DOHH2 (cell line): ENCODE data around the gene GMPR.
A peak's percentile ranks its signal among the peaks of the same experiment; 100 is the strongest.

Experiments used
- H3F3A ChIP-seq: fragments of 200-600 bp; sonication (generic), shearing (Covaris generic); 2 replicates; pipeline ENCODE4 v1.6.0; 2016; ENCODE audit warnings: antibody characterized with exemption, mild to moderate bottlenecking; ENCODE audit not compliant: control insufficient read depth, insufficient read depth
- H3K27ac ChIP-seq: fragments of 200-600 bp; sonication (generic); 2 replicates; pipeline ENCODE4 v1.5.1; 2014; ENCODE audit warnings: low read depth, mild to moderate bottlenecking, low read length, moderate library complexity
- H3K27me3 ChIP-seq: fragments of 200-600 bp; sonication (generic); 2 replicates; pipeline ENCODE4 v1.6.1; 2014; ENCODE audit warnings: mild to moderate bottlenecking, low read length, mixed read lengths; ENCODE audit not compliant: control insufficient read depth
- H3K36me3 ChIP-seq: fragments of 200-600 bp; sonication (generic); 2 replicates; pipeline ENCODE4 v1.6.1; 2014; ENCODE audit warnings: mild to moderate bottlenecking, low read length, moderate library complexity, mixed read lengths; ENCODE audit not compliant: control insufficient read depth
- H3K4me1 ChIP-seq: fragments of 200-600 bp; sonication (generic); 2 replicates; pipeline ENCODE4 v1.6.1; 2014; ENCODE audit warnings: mild to moderate bottlenecking, low read length, mixed read lengths; ENCODE audit not compliant: control insufficient read depth
- H3K4me2 ChIP-seq: fragments of 200-600 bp; sonication (generic); 2 replicates; pipeline ENCODE4 v1.6.0; 2014; ENCODE audit warnings: mild to moderate bottlenecking, low read length, moderate library complexity
- H3K4me3 ChIP-seq: fragments of 200-600 bp; sonication (generic); 2 replicates; pipeline ENCODE4 v1.5.1; 2014; ENCODE audit warnings: mild to moderate bottlenecking, low read length, mixed read lengths
- H3K79me2 ChIP-seq: fragments of 200-600 bp; sonication (generic); 2 replicates; pipeline ENCODE4 v1.6.1; 2014; ENCODE audit warnings: mild to moderate bottlenecking, low read length, mixed read lengths; ENCODE audit not compliant: control insufficient read depth
- H3K9me2 ChIP-seq: fragments of 200-600 bp; sonication (generic); replicated peaks from 2 replicates; pipeline ENCODE4 v1.6.1; 2014; ENCODE audit warnings: mild to moderate bottlenecking, low read length, mixed read lengths; ENCODE audit not compliant: control insufficient read depth
- H3K9me3 ChIP-seq: fragments of 200-600 bp; sonication (generic); 2 replicates; pipeline ENCODE4 v1.6.1; 2014; ENCODE audit warnings: antibody characterized with exemption, low read length, mixed read lengths; ENCODE audit not compliant: control insufficient read depth, insufficient read depth
- H4K20me1 ChIP-seq: fragments of 200-600 bp; sonication (generic); 2 replicates; pipeline ENCODE4 v1.6.0; 2014; ENCODE audit warnings: low read depth, mild to moderate bottlenecking, antibody characterized with exemption, low read length, moderate library complexity; ENCODE audit not compliant: control insufficient read depth, insufficient read depth
- CTCF ChIP-seq: fragments of 200-600 bp; sonication (generic); IDR thresholded peaks from one replicate; pipeline ENCODE4 v1.5.1; 2014; ENCODE audit warnings: antibody characterized with exemption, mild to moderate bottlenecking, low read depth, low read length; ENCODE audit not compliant: poor library complexity, severe bottlenecking
- EZH2phosphoT487 ChIP-seq: fragments of 200-600 bp; sonication (generic); IDR thresholded peaks from 2 replicates; pipeline ENCODE4 v1.6.1; 2017; ENCODE audit warnings: borderline replicate concordance, mild to moderate bottlenecking, antibody characterized with exemption, low read length, moderate library complexity, mixed read lengths

GMPR gene

GRCh38 chr6:16318953-16319720 lies 80.8 kb downstream of the GMPR start:
- H3K27me3 ChIP-seq: no peaks in the 10 kb centered on the region
- H3K79me2 ChIP-seq: no peaks in the 10 kb centered on the region
- no peaks in the 10 kb centered on the region for H4K20me1 ChIP-seq
- no peak for TF ChIP-seq EZH2phosphoT487
- TF ChIP-seq CTCF: no peak
- no peaks in the 10 kb centered on the region for H3K9me3 ChIP-seq
- H3K4me2 ChIP-seq: peak overlapping the region; percentile 54
- no peaks in the 10 kb centered on the region for H3K9me2 ChIP-seq
- no peaks in the 10 kb centered on the region for H3K36me3 ChIP-seq
- H3K27ac ChIP-seq: no peak overlapping the region
- H3K4me1 ChIP-seq: peaks cover 42% of the 10 kb centered on the region
- H3F3A ChIP-seq: no peaks in the 10 kb centered on the region
- no peak overlapping the region; the same call in 1 of the 2 replicates for H3K4me3 ChIP-seq

GRCh38 chr6:16319813-16320532 lies 81.6 kb downstream of the GMPR start:
- TF ChIP-seq EZH2phosphoT487: no peak
- TF ChIP-seq CTCF: no peak
- H4K20me1 ChIP-seq: no peaks in the 10 kb centered on the region
- no peaks in the 10 kb centered on the region for H3K79me2 ChIP-seq
- H3K9me3 ChIP-seq: no peaks in the 10 kb centered on the region
- no peak overlapping the region for H3K27ac ChIP-seq
- no peaks in the 10 kb centered on the region for H3K27me3 ChIP-seq
- H3K4me3 ChIP-seq: peak overlapping the region; percentile 39
- H3K4me1 ChIP-seq: peaks cover 42% of the 10 kb centered on the region
- peak overlapping the region; percentile 54 for H3K4me2 ChIP-seq
- H3K36me3 ChIP-seq: no peaks in the 10 kb centered on the region
- no peaks in the 10 kb centered on the region for H3K9me2 ChIP-seq
- H3F3A ChIP-seq: no peaks in the 10 kb centered on the region

- Histone ChIP-seq H3K79me2 (no peaks in the 10 kb centered on the region), H3K36me3 (no peaks in the 10 kb centered on the region), H3K9me2 (no peaks in the 10 kb centered on the region), H3K4me2 (peak overlapping the region; percentile 54; the same call in 1 of the 2 replicates), H3K4me3 (peak overlapping the region; percentile 39; the same call in 1 of the 2 replicates), H3K27ac (no peak overlapping the region), H3K27me3 (no peaks in the 10 kb centered on the region), H3K9me3 (no peaks in the 10 kb centered on the region), H4K20me1 (no peaks in the 10 kb centered on the region), H3K4me1 (peaks cover 42% of the 10 kb centered on the region), H3F3A (no peaks in the 10 kb centered on the region)
- TF ChIP-seq EZH2phosphoT487: no peak
- TF ChIP-seq CTCF: no peak
Measured at GRCh38 chr6:16320533-16321340, 82.3 kb downstream of the GMPR start.
